GM18511 (cell line): ENCODE measurements around the gene RNF208.
A peak's percentile ranks its signal among the peaks of the same experiment; 100 is the strongest.
"Not testable (repeated sequence)": the region's sequence is repeated elsewhere in the genome, so short reads cannot be mapped to it uniquely, and the experiment has no call there.

Experiments used
- ATAC-seq: cut with Tn5 transposase; IDR thresholded peaks from one replicate; pipeline ENCODE4 v1.9.1; 2021; ENCODE audit warnings: mild to moderate bottlenecking, moderate library complexity; ENCODE audit not compliant: unreplicated experiment

RNF208 gene

DNA sequence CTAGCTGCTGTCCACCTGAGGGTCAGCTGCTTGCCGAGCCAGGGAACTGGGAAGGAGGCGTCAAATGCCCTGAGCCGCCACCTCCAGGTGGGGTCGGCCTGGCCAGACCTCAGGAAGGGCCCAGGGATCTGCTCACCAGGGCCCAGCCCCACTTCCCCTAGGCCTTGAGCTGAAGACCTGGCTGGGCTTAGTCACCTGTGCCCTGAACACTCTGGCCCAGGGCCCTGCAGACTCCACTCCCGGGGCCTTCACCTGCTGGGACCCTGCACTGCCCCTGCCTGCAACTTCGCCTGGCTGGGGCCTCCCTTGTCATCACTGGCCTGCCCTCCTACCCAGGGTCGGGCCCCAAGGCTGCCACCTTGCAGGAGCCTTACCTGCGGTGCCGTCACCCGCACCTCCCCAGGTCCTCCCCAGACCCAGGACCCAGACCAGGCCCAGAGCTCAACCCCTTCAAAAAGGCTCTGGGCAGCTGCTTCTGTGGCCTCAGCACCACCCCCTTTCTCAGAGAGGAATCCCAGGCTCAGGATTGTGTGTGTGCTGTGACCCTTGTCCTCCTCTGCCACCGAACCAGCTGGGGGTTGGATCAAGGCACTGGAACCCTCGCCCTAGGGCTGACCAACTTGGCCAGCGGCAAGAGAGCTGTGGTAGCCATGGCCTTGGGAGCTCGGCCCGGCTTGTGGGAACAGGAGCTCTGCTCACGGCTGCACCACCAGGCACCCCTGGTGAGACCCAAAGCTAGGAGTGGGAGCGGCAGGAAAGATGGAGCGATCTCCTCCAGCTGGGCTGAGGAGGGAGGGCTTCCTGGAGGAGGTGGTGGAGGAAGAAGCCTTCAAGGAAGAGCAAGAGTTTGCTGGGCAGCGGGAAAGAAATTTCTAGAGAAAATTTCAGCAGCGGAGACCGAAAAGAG lies 31.9 kb upstream of the RNF208 start:
- ATAC-seq, result no peak

DNA sequence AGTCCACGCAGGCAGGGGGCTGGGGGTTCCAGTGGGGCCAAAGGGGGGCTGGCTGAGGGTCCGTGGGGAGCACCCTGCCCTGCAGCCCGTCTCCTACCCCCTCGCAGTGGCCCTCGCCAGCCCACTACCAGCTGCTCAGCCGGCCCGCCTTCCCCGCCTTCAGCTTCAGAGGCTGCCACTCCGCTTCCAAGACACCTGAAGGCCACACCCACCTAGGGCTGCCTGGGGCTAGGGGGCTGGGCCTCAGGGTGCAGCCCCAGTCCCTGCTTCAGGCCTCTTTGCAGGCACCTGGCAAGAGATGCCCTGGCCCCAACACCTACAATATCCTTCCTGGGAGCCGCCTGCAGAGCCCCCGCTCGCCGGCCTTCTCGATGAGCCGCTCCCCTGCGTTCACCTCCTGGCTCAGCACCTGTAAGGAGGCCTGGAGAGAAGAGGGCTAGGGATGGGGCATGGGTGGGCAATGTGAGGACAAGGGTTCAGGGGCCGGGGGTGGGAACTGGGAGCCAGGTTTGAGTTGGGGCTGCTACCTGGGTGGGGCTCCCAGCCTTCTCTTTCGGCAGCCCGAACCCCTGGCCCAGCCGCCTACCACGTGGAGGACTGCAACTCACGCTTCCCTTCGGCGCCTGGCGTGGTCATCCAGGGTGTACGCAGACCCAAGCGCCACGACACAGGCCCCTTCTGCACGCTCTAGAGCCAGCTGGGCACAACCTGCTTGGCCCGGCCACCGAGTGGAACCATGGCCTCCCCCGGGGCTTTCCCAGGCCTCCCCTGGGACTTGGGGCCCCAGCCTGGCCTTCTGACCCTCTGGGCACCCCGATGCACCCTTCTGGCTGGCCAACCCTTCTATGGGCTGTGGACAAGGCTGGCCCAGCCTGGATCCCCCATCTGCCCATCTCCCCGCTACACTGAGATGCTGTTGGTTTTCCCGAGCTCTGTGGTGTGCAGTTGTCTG lies 30.8 kb upstream of the RNF208 start:
- no peak for ATAC-seq

DNA sequence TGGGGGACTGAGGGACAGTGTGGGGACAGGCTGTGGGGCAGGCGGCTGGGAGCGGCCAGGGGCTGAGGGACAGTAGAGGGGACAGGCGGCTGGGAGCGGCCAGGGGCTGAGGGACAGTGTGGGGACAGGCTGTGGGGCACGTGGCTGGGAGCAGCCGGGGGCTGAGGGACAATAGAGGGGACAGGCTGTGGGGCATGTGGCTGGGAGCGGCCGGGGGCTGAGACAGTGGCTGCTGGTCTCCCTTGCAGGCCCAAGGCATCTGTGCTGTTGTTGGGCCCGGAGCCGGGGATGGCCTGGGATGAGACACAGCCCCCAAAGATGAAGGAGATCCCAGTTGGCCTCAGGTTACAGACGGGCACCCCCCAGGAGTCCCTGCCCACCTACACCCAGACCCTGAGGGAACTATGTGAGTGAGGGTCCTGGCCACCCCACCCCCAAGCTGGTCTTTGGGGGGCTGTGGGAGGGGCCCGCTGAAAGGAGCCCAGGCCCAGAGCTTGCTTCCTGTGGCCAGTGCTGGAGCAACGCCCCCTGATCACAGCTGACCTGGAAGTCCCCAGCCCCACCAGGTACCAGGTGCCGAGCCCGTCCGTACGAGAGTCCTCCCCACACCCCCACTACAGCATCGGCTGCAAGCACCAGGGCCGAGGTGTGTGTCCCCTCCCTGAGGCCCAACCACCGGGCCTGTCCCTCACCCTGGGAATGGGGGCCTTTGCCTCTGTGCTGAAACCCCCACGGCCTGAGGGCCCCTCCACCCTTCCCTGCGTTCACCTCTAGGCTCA lies 29.6 kb upstream of the RNF208 start:
- ATAC-seq, result no peak

GRCh38 chr9:137251194-137251461 lies 29.1 kb upstream of the RNF208 start, which contains the start of gene STPG3:
STPG3 (plus strand) TSS chr9:137251286; CDS start chr9:137251287, 1 bp downstream.
- ATAC-seq, result no peak

DNA sequence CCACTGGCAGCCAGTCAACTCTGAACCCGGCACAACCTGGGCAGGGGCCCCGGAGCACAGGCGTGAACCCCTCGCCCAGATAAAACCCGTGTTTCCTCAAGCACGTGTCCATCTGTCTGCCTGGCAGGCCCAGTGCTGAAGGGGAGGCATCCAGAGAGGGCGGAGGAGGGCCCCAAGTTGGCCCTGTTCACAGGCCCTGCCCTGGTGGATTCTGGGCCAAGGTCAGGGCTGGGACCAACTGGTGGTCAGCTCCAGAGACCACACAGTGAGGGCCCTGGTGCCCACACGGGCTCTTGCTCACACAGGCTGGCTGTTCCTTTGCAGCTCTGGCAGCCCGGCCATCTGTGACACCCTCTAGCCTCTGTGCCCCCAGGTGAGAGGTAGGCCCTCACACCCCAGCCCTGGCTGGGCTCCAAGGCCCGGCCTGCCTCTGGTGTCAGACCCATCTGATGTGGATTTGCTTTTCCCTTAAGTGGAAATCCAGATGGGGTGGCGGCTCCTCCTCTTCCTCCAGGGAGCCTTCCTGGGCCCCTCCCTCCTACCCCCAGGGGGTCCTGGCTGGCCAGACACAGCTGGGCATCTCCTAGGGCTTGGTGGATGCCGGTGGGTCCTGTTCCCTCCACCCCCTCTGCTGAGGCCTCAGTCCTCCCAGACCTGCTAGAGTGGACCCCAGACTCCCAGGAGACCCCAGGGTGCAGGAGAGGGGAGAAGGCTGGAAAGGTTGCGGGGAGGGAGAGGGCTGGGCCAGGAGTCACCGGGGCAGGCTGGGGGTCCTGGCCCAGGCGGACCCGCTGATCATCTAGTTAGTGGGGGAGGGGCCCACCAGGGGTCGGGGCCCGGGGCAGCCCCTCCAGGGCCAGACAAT lies 28.5 kb upstream of the RNF208 start:
- no peak for ATAC-seq

DNA sequence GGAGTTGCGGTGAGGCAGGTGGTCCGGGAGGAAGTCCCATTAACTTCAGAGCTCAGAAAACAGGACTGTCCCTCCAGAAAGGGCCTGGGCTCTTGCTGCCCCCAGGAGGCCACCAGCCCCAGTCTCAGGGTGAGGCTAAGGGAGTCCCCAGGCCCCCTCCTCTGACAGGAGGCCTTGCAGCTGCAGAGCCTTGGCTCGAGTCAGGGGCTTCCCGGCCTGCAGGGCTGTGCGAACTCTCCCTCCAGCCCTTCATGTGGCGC lies 25.8 kb upstream of the RNF208 start:
- no peak for ATAC-seq

- ATAC-seq, result no peak
Measured at GRCh38 chr9:137247135-137247915, 25.3 kb upstream of the RNF208 start.

GRCh38 chr9:137245450-137246421 lies 23.7 kb upstream of the RNF208 start:
- ATAC-seq, result no peak

DNA sequence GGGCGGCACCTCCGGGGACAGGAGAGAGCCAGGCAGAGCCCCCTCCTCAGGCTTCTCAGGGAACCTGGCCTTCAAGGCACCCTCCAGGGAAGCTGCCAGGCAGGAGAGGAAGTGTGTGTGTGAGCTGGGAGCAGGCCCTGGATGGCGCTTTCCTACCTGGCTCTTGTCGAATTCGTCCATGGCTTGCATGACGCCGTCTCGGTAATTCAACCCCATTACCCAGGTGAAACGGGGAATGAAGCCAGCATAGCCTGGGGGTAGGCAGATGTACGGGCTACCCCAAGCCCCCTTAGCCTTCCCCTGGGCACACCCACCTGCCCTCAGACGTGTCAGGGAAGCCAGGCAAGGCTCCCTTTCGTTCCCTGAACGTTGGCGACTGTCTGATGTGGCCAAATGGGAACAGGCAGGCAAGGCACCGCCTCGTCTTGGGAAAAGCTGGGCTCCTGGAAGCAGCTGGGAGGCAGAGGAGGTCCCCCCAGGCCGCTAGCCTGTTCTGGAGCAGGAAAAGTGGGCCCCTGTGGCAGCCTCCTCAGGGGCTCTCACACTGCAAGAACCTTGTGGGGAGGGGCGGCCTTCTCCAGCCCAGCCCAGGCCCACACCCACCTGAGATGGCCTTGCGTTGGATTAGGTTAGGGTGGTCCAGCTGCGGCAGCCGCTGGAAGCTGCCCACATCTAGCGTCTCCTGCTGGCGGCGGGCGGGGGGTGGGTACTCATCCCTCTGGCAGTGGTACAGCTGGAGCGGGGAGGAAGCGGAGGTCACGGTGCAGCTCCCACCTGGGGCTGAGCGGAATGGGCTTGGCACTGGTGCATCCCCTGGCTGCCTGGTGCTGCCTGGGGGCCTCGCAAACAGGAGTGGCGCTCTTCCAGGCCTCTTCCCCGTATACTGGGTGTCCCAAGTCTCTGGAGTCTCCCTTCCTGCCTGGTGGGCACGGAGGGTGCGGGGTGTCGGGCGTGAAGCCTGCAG lies 22.7 kb upstream of the RNF208 start:
- no peak for ATAC-seq

DNA sequence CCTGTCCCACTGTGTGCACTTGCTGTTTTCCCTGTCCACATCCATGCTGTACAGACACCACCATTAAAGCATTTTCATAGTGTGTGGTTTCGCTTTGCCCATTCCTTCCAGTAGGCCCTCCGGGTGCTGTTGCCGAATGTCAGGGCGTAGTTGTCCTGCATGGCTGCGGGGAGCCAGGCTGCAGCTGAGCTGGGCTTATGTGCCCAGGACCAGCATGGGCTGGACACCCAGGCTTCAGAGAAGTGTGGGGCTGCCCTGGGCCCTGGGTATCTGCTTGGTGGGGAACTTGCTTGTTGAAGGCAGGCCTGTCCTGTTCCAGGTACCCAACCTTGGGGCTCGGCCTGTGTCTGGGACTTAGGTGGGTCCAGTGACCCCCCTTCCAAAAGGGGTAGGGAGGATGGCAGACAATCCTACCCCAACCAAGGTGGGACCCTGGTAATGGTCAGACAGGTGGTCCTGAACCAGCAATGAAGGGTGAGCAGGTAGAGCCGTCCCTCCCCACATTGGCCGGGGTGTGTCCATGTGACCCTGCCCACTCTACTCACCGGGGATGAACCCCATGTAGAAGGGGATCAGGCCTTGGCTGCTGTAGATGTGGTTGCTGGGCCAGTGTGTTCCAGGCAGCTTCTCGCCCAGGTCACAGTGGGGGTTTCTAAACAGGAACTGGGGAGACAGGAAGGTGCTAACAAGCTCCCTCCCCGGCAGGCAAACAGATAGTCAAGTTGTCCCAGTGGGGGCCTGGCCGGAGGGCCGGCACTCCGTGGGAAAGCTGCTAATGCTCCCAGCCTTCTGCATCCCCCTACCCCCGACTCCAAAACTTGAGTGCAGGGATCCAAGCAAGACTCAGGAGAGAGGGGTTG lies 21.8 kb upstream of the RNF208 start:
- no peak for ATAC-seq

- ATAC-seq, result not testable (repeated sequence)
Measured at GRCh38 chr9:137243266-137243625, 21.2 kb upstream of the RNF208 start.

DNA sequence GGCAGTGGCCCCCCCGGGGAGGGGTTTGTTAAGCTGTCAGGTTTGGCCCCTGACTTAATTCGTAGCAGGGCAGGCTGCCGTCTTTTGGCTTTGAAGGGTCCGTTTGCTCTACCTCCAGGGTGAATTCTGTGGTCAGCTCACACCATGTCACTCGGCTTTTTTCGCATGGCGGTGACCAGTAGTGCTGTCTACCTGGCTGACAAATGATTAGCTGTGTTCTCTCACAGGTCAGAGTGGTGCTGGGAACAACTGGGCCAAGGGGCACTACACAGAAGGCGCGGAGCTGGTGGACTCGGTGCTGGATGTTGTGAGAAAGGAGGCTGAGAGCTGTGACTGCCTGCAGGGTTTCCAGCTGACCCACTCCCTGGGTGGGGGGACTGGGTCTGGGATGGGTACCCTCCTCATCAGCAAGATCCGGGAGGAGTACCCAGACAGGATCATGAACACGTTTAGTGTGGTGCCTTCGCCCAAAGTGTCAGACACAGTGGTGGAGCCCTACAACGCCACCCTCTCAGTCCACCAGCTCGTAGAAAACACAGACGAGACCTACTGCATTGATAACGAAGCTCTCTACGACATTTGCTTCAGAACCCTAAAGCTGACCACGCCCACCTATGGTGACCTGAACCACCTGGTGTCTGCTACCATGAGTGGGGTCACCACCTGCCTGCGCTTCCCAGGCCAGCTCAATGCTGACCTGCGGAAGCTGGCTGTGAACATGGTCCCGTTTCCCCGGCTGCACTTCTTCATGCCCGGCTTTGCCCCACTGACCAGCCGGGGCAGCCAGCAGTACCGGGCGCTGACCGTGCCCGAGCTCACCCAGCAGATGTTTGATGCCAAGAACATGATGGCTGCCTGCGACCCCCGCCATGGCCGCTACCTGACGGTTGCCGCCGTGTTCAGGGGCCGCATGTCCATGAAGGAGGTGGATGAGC lies 20.5 kb upstream of the RNF208 start:
- ATAC-seq, result no peak

DNA sequence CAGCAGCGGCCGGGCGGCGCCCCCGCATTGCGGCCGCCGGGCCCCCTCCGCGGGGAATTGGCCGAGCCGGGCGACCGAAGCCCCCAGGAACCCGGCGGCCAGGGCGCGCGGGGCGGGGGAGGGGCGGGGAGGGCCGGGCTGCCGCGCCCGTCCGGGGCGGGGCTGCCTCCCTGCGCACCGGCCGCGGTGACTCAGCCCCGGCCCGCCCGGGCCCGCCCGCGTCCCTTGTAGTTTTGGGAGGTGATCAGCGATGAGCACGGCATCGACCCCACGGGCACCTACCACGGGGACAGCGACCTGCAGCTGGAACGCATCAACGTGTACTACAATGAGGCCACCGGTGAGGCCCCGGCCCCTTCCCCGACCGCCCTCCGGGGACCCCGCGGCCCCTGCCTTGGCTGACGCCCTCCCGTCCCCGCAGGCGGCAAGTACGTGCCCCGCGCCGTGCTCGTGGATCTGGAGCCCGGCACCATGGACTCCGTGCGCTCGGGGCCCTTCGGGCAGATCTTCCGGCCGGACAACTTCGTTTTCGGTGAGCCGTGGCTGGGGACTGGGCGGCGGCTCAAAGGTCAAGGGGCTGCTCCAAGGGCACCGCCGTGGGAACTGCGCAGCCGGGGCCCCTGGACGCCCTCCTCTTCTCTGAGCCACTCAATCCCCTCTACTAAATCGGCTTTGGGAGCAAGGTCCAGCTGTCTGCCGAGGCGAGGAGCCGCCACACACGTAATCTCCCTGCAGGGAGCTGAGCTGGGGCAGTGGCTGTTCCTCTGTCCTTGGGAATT lies 19.6 kb upstream of the RNF208 start:
- peak; percentile 2 for ATAC-seq

DNA sequence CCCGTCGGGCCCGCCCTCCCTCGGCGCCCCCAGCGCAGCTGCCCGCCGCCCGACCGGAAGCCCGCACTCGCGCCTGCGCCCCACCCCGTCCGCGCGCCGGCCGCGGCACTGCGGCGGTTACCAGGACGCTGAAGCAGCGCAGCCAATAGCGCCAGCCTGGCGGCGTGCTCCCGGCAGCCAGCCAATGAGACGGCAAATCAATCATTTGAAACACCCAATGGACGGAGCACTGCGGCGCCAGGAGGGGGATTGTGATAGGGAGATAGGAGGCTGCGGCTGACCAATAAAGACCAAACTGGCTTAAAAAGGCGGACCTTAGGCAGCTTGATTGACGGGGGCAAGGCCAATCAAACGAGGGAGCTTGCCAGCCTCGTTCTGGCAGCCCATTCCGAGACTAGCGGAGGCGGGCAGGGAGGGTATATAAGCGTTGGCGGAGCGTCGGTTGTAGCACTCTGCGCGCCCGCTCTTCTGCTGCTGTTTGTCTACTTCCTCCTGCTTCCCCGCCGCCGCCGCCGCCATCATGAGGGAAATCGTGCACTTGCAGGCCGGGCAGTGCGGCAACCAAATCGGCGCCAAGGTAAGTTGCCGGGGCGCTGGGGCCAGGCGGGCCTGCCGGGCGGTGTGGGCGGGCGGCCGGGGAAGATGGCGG lies 18.9 kb upstream of the RNF208 start, which contains the start of gene TUBB4B:
Gene TUBB4B (plus strand): TSS at position 447 of the 649 bp plus-strand sequence. CDS start 74 bp downstream, at position 521.
- ATAC-seq, result peak; percentile 77
